ENCODE measurements around the gene CDH10.

The CDH10 gene

DNA sequence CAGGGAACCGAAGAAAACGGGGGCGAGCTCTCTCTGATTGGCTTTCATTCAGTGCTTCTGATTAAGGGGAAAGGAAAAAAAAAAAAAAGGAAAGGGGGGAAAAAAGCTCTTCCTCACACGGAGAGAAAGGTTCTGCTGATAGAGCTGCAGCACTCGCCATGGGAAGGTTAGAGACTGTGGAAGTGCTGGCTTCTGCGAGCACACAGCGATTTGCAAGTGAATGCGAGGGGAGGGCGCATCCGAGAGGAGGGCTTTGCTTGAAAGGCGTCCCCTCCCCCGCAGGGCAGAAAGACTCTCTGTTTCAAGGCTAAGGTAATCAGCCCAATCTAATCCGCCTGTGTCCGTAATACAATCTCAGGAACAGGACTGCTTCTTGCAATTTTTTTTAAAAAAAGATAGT, at the start of gene CDH10:
CDH10 (minus strand) TSS at position 218 of the 400 bp plus-strand sequence. CDS start 51,488 bp downstream, outside the sequence.
- in situ Hi-C loops (cut with HindIII; ENCODE audit: low pct_unique_long_range_greater_than_20kb, low sequenced_read_pairs) = no loop called here
- DNase-seq (ENCODE audit: low read depth in 1 of 2, low spot score in 1 of 2) = peak in 1 of 2 experiments; percentile 33
- TF ChIP-seq JUND (IDR thresholded peaks at IDR 0.05; ENCODE audit: low read depth) = no peak

DNA sequence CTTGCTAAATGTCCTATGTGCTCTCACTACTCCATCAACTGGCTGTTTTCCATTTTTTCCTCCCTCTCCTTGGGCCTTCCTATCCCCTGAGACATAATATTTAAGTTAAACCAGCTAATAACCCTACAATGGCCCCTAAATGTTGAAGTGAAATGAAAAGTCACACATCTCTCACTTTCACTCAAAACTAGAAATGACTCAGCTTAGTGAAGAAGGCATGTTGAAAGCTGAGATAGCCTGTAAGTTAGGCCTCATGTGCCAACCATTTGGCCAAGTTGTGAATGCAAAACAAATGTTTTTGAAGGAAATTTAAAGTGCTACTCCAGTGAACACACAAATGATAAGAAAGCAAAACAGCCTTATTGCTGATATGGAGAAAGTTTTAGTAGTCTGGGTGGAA, 48.8 kb upstream of the CDH10 start:
- TF ChIP-seq JUND (IDR thresholded peaks at IDR 0.05; ENCODE audit: low read depth) = no peak
- no peak for DNase-seq (ENCODE audit: low read depth in 1 of 2, low spot score in 1 of 2)
- in situ Hi-C loops (cut with HindIII; ENCODE audit: low pct_unique_long_range_greater_than_20kb, low sequenced_read_pairs) = no loop called here

DNA sequence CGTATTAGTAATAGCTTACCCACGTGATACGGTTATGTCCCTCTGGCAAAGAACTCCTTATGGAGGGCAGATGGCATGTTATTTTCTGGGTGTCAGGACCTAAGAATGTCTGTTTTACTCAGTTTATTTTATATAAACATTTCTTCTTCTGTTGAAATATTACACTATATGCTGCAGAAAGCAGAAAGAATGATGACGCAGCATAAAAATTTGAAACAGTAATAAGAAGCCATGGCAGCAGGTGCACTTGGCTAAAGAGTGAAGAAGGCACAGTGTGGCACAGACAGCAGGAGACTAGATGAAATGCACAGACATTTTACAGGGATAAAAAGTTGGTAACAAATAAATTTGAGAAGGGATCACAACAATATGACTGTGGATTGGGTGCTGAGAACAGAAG, 46.3 kb upstream of the CDH10 start:
- no peak for TF ChIP-seq JUND (IDR thresholded peaks at IDR 0.05; ENCODE audit: low read depth)

DNA sequence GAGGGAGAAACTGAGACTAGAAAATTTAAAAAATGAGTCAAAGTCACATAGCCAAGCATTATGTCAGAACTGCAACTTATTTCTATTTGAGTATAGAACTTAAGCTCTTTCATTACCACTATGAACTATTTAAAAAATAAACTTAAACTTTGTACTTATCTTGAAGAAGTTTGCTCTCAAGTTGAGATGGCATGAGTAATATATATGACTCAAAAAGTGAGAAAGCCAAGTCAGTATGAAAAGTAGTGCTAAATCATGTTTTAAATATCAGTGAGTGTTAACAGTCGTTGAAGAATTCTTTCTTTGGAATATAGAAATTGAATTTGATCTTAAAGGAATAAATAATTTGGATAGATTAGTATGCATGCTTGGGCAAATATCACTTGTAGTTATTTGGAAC, 36.3 kb upstream of the CDH10 start:
- no peak for TF ChIP-seq JUND (IDR thresholded peaks at IDR 0.05; ENCODE audit: low read depth)
- no peak for DNase-seq (ENCODE audit: low read depth in 1 of 2, low spot score in 1 of 2)
- in situ Hi-C loops (cut with HindIII; ENCODE audit: low pct_unique_long_range_greater_than_20kb, low sequenced_read_pairs) = no loop called here

More for the DNA sequence above, 46.3 kb upstream of the CDH10 start:
- DNase-seq (ENCODE audit: low read depth in 1 of 2, low spot score in 1 of 2) = no peak
- in situ Hi-C loops (cut with HindIII; ENCODE audit: low pct_unique_long_range_greater_than_20kb, low sequenced_read_pairs) = no loop called here

DNA sequence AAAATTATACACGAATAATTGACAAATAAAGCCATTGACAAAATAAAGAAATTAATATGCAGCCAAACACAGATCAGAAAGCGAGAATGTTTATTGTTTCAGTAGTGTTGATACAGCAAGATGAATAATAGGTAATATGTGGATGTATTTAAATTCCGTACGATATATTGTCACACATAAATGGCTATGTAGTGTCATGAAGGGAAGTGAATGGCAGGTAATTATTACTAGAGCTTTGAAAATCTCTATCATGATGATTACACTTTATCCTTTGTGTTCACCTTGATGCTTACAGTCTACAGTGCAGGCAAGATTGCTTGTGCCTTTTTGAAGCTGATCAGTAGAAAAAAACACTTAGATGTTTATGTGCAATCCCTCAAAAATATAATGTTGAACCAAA, 23.3 kb upstream of the CDH10 start:
- DNase-seq (ENCODE audit: low read depth in 1 of 2, low spot score in 1 of 2) = no peak
- in situ Hi-C loops (cut with HindIII; ENCODE audit: low pct_unique_long_range_greater_than_20kb, low sequenced_read_pairs) = no loop called here
- no peak for TF ChIP-seq JUND (IDR thresholded peaks at IDR 0.05; ENCODE audit: low read depth)

DNA sequence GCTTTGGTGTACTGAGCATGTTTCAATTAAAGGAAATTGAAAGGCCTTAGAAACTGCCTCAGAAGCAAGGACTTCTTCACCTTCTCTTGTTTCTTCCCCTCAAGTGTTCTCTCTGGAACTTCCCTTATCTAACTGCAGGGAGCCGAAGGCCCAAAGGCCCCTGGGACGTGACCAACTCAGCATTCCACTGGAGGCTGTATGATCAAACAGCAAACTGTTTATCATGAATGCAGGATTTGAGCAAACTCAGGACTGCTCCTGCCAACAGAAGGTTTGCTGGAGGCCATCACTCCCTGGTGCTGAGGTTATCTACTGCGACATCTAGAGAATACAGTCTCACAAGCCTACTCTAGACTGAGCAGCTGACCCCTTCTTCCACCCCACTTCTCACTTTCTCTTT, 4.8 kb upstream of the CDH10 start:
- in situ Hi-C loops (cut with HindIII; ENCODE audit: low pct_unique_long_range_greater_than_20kb, low sequenced_read_pairs) = no loop called here
- DNase-seq (ENCODE audit: low read depth in 1 of 2, low spot score in 1 of 2) = no peak
- no peak for TF ChIP-seq JUND (IDR thresholded peaks at IDR 0.05; ENCODE audit: low read depth)

DNA sequence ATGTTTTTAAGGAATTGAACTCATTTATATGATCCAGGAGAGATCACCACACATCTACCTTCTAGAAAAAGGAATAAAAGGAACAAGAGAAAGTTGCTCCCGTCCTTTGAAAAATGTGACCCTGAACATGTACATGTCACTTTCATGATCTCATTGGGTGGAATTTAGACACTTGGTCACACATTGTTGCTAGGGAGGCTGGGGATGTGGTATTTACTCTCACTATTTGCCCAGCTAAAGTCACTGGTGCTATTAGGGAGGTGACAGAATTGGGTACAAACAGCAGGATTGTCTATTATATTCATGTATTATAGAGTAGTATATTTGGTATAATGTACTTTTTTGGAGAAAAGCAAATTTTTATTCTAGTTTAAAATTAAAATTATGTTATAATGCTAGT, 2.1 kb upstream of the CDH10 start:
- DNase-seq (ENCODE audit: low read depth in 1 of 2, low spot score in 1 of 2) = peak in 1 of 2 experiments; percentile 31
- in situ Hi-C loops (cut with HindIII; ENCODE audit: low pct_unique_long_range_greater_than_20kb, low sequenced_read_pairs) = no loop called here
- no peak for TF ChIP-seq JUND (IDR thresholded peaks at IDR 0.05; ENCODE audit: low read depth)

DNA sequence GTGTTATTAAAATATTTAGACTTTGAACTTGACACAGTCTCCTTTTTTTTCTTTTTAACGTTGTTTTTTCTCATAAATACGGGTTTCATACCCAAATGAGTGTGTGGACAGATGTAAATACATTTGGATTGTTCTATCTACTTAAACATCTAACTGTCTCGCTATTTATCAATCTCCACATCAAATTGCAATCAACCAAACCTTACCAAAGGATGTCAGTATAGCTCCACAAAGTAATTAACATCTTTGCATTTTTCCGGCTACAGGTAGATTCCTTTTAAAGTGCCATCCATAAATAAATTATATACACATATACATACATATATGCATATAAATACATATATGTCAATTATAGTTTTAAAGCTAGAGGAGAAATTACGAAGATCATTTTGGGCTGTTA, 705 bp upstream of the CDH10 start:
- in situ Hi-C loops (cut with HindIII; ENCODE audit: low pct_unique_long_range_greater_than_20kb, low sequenced_read_pairs) = no loop called here
- peak in 1 of 2 experiments; percentile 24 for DNase-seq (ENCODE audit: low read depth in 1 of 2, low spot score in 1 of 2)
- no peak for TF ChIP-seq JUND (IDR thresholded peaks at IDR 0.05; ENCODE audit: low read depth)

DNA sequence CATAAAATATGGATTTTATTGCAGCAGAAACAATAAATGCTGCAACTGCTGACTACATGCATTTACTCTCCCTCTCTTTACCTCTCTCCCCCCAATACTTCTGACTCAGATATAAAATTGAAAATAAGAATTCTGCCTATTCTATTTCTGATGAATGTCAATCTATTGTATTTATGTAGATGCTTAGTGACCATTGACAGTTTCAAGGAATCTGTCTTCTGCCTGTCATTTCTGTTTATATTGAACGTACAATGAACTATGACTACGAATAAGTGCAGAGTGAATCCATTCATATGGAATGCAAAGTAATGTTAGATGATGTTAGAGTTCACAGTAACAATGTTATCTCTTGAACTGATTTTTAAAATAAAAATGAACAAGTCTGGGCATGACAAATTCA, 898 bp downstream of the CDH10 start:
- in situ Hi-C loops (cut with HindIII; ENCODE audit: low pct_unique_long_range_greater_than_20kb, low sequenced_read_pairs) = no loop called here
- TF ChIP-seq JUND (IDR thresholded peaks at IDR 0.05; ENCODE audit: low read depth) = no peak
- DNase-seq (ENCODE audit: low read depth in 1 of 2, low spot score in 1 of 2) = no peak

DNA sequence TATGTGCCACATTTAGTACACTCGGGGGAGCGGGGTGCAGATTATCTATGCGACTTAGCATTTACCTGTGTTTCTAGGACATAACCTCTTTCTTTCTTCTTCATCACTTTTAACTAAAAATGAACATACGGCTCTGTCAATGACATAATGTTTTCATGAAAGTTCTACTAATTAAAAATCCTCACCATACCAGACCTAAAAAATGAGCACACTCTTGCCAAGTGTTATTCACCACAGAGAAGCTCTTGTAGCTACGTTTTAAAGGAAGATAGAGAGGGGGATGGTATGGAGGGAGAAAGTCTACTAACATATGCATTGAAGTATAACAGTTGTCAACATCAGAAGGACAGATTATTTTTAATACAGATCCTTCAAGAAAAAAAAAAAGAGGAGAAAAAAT, 1.6 kb downstream of the CDH10 start:
- no peak for DNase-seq (ENCODE audit: low read depth in 1 of 2, low spot score in 1 of 2)
- in situ Hi-C loops (cut with HindIII; ENCODE audit: low pct_unique_long_range_greater_than_20kb, low sequenced_read_pairs) = no loop called here
- TF ChIP-seq JUND (IDR thresholded peaks at IDR 0.05; ENCODE audit: low read depth) = no peak

DNA sequence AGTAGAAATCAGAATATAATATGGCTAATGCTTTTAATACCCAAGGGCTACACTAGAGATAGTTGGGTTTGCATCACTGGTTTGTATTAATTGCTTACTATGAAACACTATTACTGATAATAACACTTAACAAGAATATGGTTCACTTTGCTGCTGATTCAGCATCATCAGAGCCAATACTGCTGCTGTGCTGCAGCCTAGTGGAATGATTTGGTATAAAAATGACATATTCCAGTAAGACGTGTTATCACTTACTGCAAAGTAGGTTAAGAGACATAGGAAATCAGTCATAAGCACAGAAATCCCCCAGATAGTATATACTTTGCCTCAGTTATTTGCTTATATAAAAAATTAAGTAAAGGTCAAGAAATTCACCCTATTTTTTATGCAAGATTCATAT, 2.8 kb downstream of the CDH10 start:
- no peak for TF ChIP-seq JUND (IDR thresholded peaks at IDR 0.05; ENCODE audit: low read depth)
- in situ Hi-C loops (cut with HindIII; ENCODE audit: low pct_unique_long_range_greater_than_20kb, low sequenced_read_pairs) = no loop called here

DNA sequence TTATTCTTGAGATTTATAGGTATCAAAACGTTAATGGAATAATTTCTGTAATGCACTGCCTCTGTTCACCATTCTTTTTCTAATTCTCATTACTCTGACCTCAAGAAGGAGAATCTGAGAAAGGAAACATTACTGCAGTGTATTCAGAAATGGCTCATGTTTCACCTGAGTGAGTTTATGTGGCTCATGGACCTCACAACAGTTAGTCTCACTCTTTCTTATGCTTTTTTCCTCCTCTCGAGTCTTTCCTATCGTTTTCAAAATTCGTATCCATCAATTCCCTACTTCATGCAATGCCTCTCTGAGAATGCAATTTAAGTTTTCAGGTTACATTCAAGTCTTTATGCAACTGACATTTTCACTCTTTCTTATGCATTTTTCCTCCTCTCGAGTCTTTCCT, 9.6 kb downstream of the CDH10 start:
- no peak for DNase-seq (ENCODE audit: low read depth in 1 of 2, low spot score in 1 of 2)
- TF ChIP-seq JUND (IDR thresholded peaks at IDR 0.05; ENCODE audit: low read depth) = no peak
- in situ Hi-C loops (cut with HindIII; ENCODE audit: low pct_unique_long_range_greater_than_20kb, low sequenced_read_pairs) = no loop called here

More for the DNA sequence above, 2.8 kb downstream of the CDH10 start:
- peak in 1 of 2 experiments; percentile 66 for DNase-seq (ENCODE audit: low read depth in 1 of 2, low spot score in 1 of 2)

DNA sequence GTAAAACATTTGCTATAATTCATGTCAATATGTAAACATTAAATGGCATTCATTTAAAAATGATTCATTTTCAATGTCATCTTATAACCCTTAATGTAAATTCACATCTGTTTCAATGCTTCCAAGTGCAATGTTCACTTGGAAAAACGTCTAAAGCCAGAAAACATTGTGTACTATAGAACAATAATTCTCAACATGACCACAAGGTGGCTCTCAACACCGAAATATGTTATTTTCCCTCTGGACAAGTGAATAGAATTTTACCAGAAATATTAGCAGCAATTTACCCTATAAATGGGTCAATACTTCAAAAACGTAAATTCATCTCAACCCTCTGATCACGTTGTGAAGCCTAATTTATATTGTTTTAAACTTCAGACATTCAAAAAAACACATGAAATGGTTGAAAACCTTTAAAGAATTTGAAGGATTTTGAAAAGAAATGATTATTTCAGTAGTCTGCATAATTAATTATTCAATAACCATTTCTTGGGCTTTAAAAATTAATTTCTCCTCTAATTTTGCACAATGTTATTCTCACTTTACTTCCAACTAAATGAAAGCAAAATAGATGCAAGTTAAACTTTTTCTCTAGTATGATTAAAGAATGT, 11.0 kb downstream of the CDH10 start:
- peak in 1 of 2 experiments; percentile 65 for DNase-seq (ENCODE audit: low read depth in 1 of 2, low spot score in 1 of 2)
- in situ Hi-C loops (cut with HindIII; ENCODE audit: low pct_unique_long_range_greater_than_20kb, low sequenced_read_pairs) = no loop called here
- TF ChIP-seq JUND (IDR thresholded peaks at IDR 0.05; ENCODE audit: low read depth) = no peak

DNA sequence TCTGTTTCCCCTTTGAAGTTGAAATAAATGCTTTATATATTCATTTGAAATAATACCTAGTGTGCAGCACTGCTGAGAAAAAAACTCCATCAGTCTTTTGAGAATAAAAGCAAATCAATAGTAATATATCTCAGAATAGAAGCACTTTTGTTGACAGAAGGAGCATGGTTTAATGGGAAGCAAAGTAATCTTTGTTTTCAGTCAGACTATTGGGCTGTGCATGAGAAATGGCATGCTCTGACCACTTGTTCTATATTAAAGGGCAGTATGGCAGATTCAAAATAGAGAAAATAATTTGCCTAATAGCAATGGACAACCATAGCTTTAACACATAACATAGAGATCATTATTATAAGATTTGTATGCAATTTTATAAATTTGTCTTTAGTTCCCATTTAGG, 12.4 kb downstream of the CDH10 start:
- TF ChIP-seq JUND (IDR thresholded peaks at IDR 0.05; ENCODE audit: low read depth) = no peak
- no peak for DNase-seq (ENCODE audit: low read depth in 1 of 2, low spot score in 1 of 2)
- in situ Hi-C loops (cut with HindIII; ENCODE audit: low pct_unique_long_range_greater_than_20kb, low sequenced_read_pairs) = no loop called here

Measured in T47D (cell line).